Choroid plexus epithelial cell (primary cell): ENCODE measurements around the gene WT1.

Experiments used
- DNase-seq: peaks from one replicate; pipeline ENCODE4 v3.0.0-alpha.2; 2010; ENCODE audit warnings: low read depth
- H3K4me3 ChIP-seq: 2 replicates; pipeline ENCODE4 v1.5.1; 2011; ENCODE audit warnings: low read depth, mild to moderate bottlenecking, control low read depth, low read length, moderate library complexity
- TF ChIP-seq, protein P1 (sequence below): conservative IDR thresholded peaks from 2 replicates; pipeline ENCODE4 v1.5.1; 2011; ENCODE audit warnings: low read depth, mild to moderate bottlenecking, control low read depth, inconsistent platforms, low read length, moderate library complexity

The WT1 gene

DNA sequence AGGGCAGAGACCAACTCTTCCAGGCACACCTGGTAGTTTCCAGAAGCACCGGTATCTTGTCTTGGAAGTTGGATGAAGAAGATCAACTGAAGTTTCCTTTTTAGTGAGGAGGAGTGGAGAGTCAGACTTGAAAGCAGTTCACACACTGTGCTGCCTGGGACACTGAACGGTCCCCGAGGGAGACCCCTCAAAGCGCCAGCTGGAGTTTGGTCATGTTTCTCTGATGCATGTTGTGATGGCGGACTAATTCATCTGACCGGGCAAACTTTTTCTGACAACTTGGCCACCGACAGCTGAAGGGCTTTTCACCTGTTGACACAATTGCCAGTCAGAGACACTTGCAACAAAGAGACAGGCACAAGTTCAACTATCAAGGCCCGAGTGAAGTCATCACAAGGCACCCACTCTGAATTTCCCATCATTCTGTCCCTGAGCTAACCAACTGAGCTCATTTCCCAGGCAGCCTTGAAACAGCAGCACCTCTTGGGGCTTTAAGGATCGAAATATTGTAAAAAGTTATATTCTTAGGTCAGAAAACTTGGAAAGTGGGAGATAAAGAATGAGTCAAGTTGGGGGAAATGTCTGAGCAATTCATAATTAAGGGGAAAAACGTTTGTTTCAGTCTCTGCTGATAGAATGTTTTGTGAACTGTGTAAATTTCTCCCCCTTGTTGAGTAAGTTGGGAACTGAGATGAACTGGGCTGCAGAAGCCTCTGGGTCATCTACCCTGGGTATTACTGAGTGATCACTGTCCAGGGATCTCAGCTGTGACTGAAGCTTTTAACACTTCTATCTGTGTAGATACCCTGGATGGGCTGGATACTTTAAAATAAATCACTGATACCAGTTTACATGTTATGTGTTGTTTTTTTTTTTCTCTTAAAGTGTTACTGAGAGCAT is 46.2 kb downstream of the WT1 start:
- DNase-seq = no peak
- TF ChIP-seq, protein P1, sequence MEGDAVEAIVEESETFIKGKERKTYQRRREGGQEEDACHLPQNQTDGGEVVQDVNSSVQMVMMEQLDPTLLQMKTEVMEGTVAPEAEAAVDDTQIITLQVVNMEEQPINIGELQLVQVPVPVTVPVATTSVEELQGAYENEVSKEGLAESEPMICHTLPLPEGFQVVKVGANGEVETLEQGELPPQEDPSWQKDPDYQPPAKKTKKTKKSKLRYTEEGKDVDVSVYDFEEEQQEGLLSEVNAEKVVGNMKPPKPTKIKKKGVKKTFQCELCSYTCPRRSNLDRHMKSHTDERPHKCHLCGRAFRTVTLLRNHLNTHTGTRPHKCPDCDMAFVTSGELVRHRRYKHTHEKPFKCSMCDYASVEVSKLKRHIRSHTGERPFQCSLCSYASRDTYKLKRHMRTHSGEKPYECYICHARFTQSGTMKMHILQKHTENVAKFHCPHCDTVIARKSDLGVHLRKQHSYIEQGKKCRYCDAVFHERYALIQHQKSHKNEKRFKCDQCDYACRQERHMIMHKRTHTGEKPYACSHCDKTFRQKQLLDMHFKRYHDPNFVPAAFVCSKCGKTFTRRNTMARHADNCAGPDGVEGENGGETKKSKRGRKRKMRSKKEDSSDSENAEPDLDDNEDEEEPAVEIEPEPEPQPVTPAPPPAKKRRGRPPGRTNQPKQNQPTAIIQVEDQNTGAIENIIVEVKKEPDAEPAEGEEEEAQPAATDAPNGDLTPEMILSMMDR = no peak

DNA sequence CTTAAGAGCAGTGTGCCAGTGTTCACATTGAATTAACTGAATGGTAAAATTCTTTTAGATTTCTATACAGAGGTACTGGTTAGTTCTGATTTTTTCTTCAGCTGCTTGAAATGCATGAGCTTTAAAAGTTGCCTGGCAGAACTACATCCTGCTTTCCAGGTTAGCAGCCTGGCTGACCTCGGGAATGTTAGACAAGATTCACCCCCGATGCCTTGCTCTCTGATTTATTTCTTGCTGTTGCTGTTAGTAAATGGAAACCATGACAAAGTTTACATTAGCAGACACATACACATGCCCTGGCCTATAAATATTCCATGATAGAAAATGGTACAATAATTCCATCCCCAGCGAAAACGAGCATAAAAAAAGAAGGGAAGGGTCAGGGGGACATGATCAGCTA is 47.0 kb downstream of the WT1 start:
- TF ChIP-seq, protein P1 = no peak
- no peak overlapping the region for H3K4me3 ChIP-seq
- DNase-seq = no peak

More for the DNA sequence above, 46.2 kb downstream of the WT1 start:
- H3K4me3 ChIP-seq = no peak overlapping the region

DNA sequence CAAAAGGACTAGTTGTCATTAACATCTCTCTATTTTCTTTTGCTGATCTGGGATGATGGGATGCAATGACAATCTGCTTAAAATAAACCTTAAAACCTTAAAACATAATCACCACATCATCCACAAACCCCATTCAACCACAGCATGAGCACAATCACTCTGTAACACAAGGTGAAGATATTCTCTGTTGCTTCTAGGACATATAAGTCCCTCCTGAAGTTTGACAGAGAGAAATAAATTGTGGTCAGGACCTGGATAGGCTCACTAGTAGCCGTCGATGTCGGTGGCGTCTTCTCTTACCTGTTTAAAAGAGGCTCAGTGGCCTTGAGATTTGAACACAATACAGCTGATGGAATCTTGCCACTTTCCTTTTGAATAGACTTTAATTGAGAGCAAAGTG is 47.9 kb downstream of the WT1 start:
- TF ChIP-seq, protein P1 = no peak
- no peak overlapping the region for H3K4me3 ChIP-seq
- no peak for DNase-seq

DNA sequence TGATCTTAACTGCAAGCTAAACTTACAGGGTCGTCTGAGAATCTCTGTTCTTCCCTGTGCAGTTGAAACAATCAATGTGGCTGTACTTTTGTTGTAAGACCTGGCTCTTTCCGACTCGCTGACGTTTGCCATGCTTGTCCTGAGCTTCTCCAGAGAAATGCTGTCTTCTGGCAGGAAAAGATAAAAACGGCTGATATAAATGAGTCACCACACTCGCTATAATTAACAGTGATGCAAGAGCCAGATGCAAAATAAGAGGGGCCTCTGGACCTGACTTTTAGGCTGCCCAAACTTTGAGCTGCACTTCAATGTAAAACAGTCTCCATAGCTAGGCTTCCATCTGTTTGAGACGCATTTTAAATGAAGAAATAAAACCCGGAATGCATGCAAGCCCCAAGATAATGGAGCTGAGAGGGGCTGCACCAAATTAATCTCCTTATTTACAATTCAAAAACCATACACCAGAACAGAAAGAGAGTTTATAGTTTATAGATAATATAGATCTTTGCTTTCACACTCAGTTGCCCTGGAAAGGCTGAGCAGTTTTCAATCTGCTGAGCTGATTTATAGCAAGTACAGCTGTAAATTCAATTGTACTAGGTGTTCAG is 48.5 kb downstream of the WT1 start:
- no peak overlapping the region for H3K4me3 ChIP-seq
- peak; percentile 44 for DNase-seq
- TF ChIP-seq, protein P1 = no peak

DNA sequence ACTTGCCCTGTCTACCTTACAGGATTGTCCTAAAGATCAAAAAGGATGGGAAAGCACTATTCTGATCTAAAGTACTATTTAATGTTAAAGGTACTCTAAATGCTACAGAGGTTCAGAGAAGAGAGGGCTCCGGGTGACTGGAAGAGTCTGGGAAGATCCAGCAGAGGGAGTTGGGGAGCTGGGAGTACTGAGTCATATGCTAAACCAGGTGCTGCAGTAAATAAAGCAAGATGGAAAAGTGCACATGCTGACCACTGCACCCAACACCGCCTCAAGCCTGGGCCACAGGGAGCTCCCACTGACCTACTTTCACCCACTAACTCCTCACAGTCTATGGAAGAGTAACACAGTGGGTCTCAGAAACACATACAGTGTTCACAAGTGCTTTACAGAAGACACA is 49.3 kb downstream of the WT1 start:
- no peak overlapping the region for H3K4me3 ChIP-seq
- TF ChIP-seq, protein P1 = peak; percentile 80
- DNase-seq = peak; percentile 75

DNA sequence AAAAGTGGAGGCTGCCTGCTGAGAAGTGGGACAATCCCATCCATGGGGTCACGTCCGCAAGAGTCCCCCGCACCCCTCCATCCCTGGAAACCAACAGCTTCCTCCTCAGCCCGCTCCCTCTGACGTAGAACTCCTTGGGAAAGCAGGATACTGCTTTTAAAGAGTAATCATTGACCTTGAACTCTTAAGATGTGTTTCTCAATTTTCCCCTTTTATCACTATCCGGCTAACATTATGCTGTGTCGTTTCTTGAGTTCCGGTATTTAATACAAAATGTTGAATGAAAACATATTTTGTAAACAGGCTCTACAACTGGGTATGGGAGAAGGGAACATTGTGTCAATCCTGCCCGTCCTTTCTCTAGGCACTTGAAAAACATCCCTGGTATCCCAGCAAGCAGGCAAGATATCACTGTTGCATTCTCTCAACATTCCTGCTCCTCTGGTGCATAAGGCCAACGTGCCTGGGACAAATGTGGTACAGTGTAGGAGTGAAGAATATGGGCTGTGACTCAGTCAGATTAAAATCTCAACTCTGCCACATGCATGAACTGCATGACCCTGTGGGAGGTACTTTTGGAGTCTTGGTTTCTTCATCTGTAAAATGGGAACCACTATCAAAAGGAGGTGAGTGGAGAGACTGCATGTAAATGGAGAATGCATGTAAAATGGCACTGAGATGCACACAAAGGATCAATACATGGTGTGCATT is 52.8 kb downstream of the WT1 start:
- H3K4me3 ChIP-seq = no peak overlapping the region
- DNase-seq = no peak
- TF ChIP-seq, protein P1 = no peak
